A549 (cell line): ENCODE results near the gene OCA2. TPM values are rescaled to one million over a fixed set of nuclear protein-coding genes. Genes with fewer than 3 reads are reported as not detected.

Experiments
- ATAC-seq, 2 experiments: fragments of 200-7000 bp in 1 of 2; fragments of >200 bp in 1 of 2; cut with Nextera tagmentation in 1 of 2; cut with Tn5 transposase in 1 of 2; 3 replicates each; pipeline versions ENCODE4 v1.8.0 to v1.9.1; 2018 to 2020; ENCODE audit warnings: mild to moderate bottlenecking in 1 of 2, moderate library complexity in 1 of 2
- CTCF ChIA-PET: fragments of 300-600 bp; sonication (Branson Sonifier 250); formaldehyde crosslinking; extraction: SDS; loops from one replicate; lab custom pipeline; 2021; ENCODE audit warnings: antibody characterized with exemption, inconsistent platforms; lab: Yijun Ruan, JAX
- POLR2A ChIA-PET: fragments of 350-600 bp; formaldehyde crosslinking; extraction: SDS; loops from one replicate; lab custom pipeline; 2021; ENCODE audit warnings: antibody characterized with exemption, inconsistent platforms; lab: Yijun Ruan, JAX
- DNase-seq, 2 experiments: peaks; one replicate each; pipeline versions ENCODE4 v3.0.0 to v3.0.0-alpha.2; 2011 to 2016; ENCODE audit warnings: low read depth in 1 of 2, low spot score in 1 of 2
- FAIRE-seq: peaks from 2 replicates; lab custom pipeline; 2011; peaks lifted over from hg19 to GRCh38; lab: Jason Lieb, UNC
- H3K27ac ChIP-seq, 2 experiments: fragments of >200 bp; sonication (Bioruptor Twin); formaldehyde crosslinking; 3 replicates each; pipeline ENCODE4 v1.5.1; 2016 to 2017
- H3K4me1 ChIP-seq: fragments of >200 bp; sonication (Bioruptor Twin); formaldehyde crosslinking; 3 replicates; pipeline ENCODE4 v1.6.1; 2016
- H3K4me2 ChIP-seq: fragments of >200 bp; sonication (Bioruptor Twin); formaldehyde crosslinking; 3 replicates; pipeline ENCODE4 v1.6.1; 2016
- H3K4me3 ChIP-seq: fragments of >200 bp; sonication (Bioruptor Twin); formaldehyde crosslinking; 3 replicates; pipeline ENCODE4 v1.5.1; 2016
- H3K9me3 ChIP-seq: fragments of >200 bp; sonication (Bioruptor Twin); formaldehyde crosslinking; 3 replicates; pipeline ENCODE4 v1.6.1; 2016
- CBX8 ChIP-seq: fragments of 200-600 bp; sonication (generic); IDR thresholded peaks from 2 replicates; pipeline ENCODE4 v1.6.1; 2016
- CHD2 ChIP-seq: fragments of 150-350 bp; IDR thresholded peaks from 2 replicates; pipeline ENCODE4 v1.6.1; 2014; ENCODE audit warnings: low read length; ENCODE audit not compliant: partially characterized antibody
- EHF ChIP-seq: fragments of 250-450 bp; sonication (Bioruptor Pico); IDR thresholded peaks from 2 replicates; pipeline ENCODE4 v1.5.0; 2020; ENCODE audit warnings: mild to moderate bottlenecking
- EHMT2 ChIP-seq: fragments of 200-600 bp; sonication (generic); IDR thresholded peaks from 2 replicates; pipeline ENCODE4 v1.6.1; 2016; ENCODE audit warnings: antibody characterized with exemption, low read depth, mild to moderate bottlenecking, moderate library complexity
- ESRRA ChIP-seq: fragments of 150-350 bp; IDR thresholded peaks from 2 replicates; pipeline ENCODE4 v1.6.1; 2014; ENCODE audit warnings: mild to moderate bottlenecking, low read length, borderline replicate concordance
- FOSL2 ChIP-seq, 2 experiments: fragments of 450-650 bp in 1 of 2; fragments of >200 bp in 1 of 2; sonication (Bioruptor Twin) in 1 of 2; formaldehyde crosslinking; IDR thresholded peaks; 2 replicates each; pipeline versions ENCODE4 v1.5.0 to v1.6.1; 2016 to 2020; ENCODE audit warnings: mild to moderate bottlenecking in 1 of 2, moderate library complexity in 1 of 2
- HOXB5 ChIP-seq: fragments of 250-450 bp; sonication (Bioruptor Pico); IDR thresholded peaks from 2 replicates; pipeline ENCODE4 v1.5.0; 2020; ENCODE audit warnings: mild to moderate bottlenecking, moderate library complexity
- KDM1A ChIP-seq: fragments of 200-600 bp; sonication (generic); IDR thresholded peaks from 2 replicates; pipeline ENCODE4 v1.6.1; 2016; ENCODE audit warnings: low read depth, mild to moderate bottlenecking
- MAFK ChIP-seq: fragments of 450-650 bp; IDR thresholded peaks from 2 replicates; pipeline ENCODE4 v1.6.1; 2014; ENCODE audit not compliant: partially characterized antibody
- MYC ChIP-seq: IDR thresholded peaks from 2 replicates; pipeline ENCODE4 v1.6.1; 2012; ENCODE audit warnings: mild to moderate bottlenecking, inconsistent platforms, low read length, improper control_type of control experiment, borderline replicate concordance
- NFE2L2 ChIP-seq: fragments of 150-350 bp; conservative IDR thresholded peaks from 2 replicates; pipeline ENCODE4 v1.6.1; 2014; ENCODE audit warnings: low read length
- NPAS2 ChIP-seq: fragments of 250-450 bp; sonication (Bioruptor Pico); IDR thresholded peaks from 2 replicates; pipeline ENCODE4 v1.8.0; 2022; ENCODE audit warnings: mild to moderate bottlenecking, moderate library complexity, borderline replicate concordance
- PHF8 ChIP-seq: fragments of 200-600 bp; sonication (generic); IDR thresholded peaks from 2 replicates; pipeline ENCODE4 v1.6.1; 2016; ENCODE audit warnings: low read depth, mild to moderate bottlenecking, antibody characterized with exemption, moderate library complexity, borderline replicate concordance
- RCOR1 ChIP-seq: fragments of 150-350 bp; IDR thresholded peaks from 2 replicates; pipeline ENCODE4 v1.6.1; 2014; ENCODE audit warnings: antibody characterized with exemption, low read length, low read depth
- RFX5 ChIP-seq: fragments of 450-650 bp; IDR thresholded peaks from 2 replicates; pipeline ENCODE4 v1.7.1; 2014; ENCODE audit warnings: antibody characterized with exemption, mild to moderate bottlenecking, moderate library complexity
- RNF2 ChIP-seq: fragments of 200-600 bp; sonication (generic); IDR thresholded peaks from 2 replicates; pipeline ENCODE4 v1.6.1; 2016; ENCODE audit warnings: low read depth, mild to moderate bottlenecking, antibody characterized with exemption, moderate library complexity, borderline replicate concordance
- TFCP2L1 ChIP-seq: fragments of 250-450 bp; sonication (Bioruptor Pico); IDR thresholded peaks from 2 replicates; pipeline ENCODE4 v1.5.0; 2021; ENCODE audit warnings: mild to moderate bottlenecking
- TP53 ChIP-seq: fragments of 250-450 bp; sonication (Bioruptor Pico); IDR thresholded peaks from 2 replicates; pipeline ENCODE4 v1.5.0; 2021; ENCODE audit warnings: mild to moderate bottlenecking, moderate library complexity
- ZFP36 ChIP-seq: fragments of 450-650 bp; IDR thresholded peaks from 2 replicates; pipeline ENCODE4 v1.6.1; 2014; ENCODE audit warnings: borderline replicate concordance; ENCODE audit not compliant: partially characterized antibody
- ZSCAN20 ChIP-seq: fragments of 250-450 bp; sonication (Bioruptor Pico); IDR thresholded peaks from 2 replicates; pipeline ENCODE4 v1.8.0; 2022; ENCODE audit warnings: mild to moderate bottlenecking, moderate library complexity
- WGBS: methylation state at CpG from one replicate; pipeline ENCODE4 v1.1.6; 2017; ENCODE audit errors: missing lambda C conversion rate; 5-methylcytosine and 5-hydroxymethylcytosine counted together
- polyA plus RNA-seq, 4 experiments: library from polyadenylated mRNA; depleted of rRNA in 3 of 4; stranded (reverse); fragments of >200 nt; fragmentation: RNase III in 1 of 4; extraction: RNeasy Plus Mini Kit Qiagen cat#74134 plus additional on column Dnase treatment in 1 of 4; gene quantifications; 2 replicates in 3 of 4; 3 replicates in 1 of 4; pipeline ENCODE4 v1.2.3, GENCODE V29; 2011 to 2017
- TF ChIP-seq, protein P1 (sequence below): IDR thresholded peaks from 2 replicates; pipeline ENCODE4 v1.6.1; 2012
- TF ChIP-seq, protein P2 (sequence below): fragments of 450-650 bp; IDR thresholded peaks from 2 replicates; pipeline ENCODE4 v1.6.1; 2014; ENCODE audit warnings: antibody characterized with exemption

The OCA2 gene
- polyA plus RNA-seq, 2 of the 4 experiments (the other 2 are of a cell fraction), result 0.17 to 0.25 TPM

DNA sequence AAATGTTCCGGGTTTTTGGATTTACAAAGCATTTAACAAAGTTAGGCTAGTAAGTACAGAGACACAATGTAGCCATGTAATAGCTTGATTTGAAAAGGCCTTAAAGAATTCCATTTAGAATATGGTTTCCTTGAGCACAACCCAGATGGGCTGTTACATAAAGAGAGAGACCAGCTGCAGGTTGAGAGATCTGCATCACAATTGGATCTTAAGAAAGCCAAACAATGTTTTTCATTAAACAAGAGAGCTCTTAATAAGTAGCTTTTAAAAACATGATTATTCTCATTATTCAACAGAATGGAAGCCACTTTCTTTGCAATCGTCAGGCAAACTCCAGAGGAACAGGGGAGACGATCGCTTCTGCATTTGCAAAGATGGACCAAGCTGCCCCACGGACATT, 300.3 kb downstream of the OCA2 start:
- CTCF ChIA-PET, result interaction anchor here (1.7 kb wide), 1 partner anchor 10 kb away, joined by 4 read pairs; no protein-coding TSS in a partner anchor
- Histone ChIP-seq H3K4me2 (no peak overlapping the region), H3K9me3 (no peaks in the 10 kb centered on the region; the same call in 2 of the 3 replicates), H3K4me3 (no peak overlapping the region), H3K4me1 (no peaks in the 10 kb centered on the region), H3K27ac (no peak overlapping the region)
- DNase-seq (no peak), FAIRE-seq (no peak), ATAC-seq (no peak)
- POLR2A ChIA-PET, result no interaction called here
- TF ChIP-seq TFCP2L1 (no peak), NPAS2 (CRISPR knock-in tag) (no peak), CBX8 (no peak), PHF8 (no peak), KDM1A (no peak), TP53 (CRISPR knock-in tag) (no peak)
- 17% methylated on average over 5 of the region's 5 CpGs for WGBS

DNA sequence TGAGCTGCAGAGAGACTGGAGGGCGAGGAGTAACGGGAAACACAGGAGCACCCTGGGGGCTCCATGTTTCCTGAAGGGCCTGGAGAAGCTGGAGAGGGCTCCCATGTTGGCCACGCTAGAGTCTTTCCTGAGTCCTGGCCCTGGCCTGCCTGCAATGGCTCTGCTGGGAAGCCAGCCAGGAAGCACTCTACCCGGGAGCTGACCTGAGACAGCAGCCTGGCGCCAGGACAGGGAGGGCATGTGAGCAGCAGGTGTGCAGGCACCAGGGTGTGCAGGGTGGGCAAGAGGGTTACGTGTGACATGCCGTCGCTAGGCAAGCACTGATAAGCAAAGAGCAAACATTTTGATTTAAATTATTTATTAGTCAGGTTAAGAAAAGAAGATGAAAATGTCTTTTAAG, 301.4 kb downstream of the OCA2 start:
- no peak for FAIRE-seq
- ChIA-PET CTCF (interaction anchor here (1.7 kb wide), 1 partner anchor 11 kb away, joined by 4 read pairs; no protein-coding TSS in a partner anchor), POLR2A (no interaction called here)
- H3K4me2 ChIP-seq, result no peak overlapping the region
- DNase-seq, result no peak
- no peak overlapping the region for H3K27ac ChIP-seq
- WGBS, result 42% methylated on average over 8 of the region's 8 CpGs
- no peak overlapping the region for H3K4me3 ChIP-seq
- H3K9me3 ChIP-seq, result no peaks in the 10 kb centered on the region; the same call in 2 of the 3 replicates
- no peak for ATAC-seq
- no peaks in the 10 kb centered on the region for H3K4me1 ChIP-seq
- TF ChIP-seq RCOR1, result no peak
- TF ChIP-seq, protein P1, sequence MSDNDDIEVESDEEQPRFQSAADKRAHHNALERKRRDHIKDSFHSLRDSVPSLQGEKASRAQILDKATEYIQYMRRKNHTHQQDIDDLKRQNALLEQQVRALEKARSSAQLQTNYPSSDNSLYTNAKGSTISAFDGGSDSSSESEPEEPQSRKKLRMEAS, result no peak
- no peak for TF ChIP-seq KDM1A
- TF ChIP-seq MAFK, result no peak
- no peak for TF ChIP-seq CHD2
- no peak for TF ChIP-seq NFE2L2
- no peak for TF ChIP-seq HOXB5 (CRISPR knock-in tag)
- TF ChIP-seq EHF, result no peak
- no peak for TF ChIP-seq ZFP36
- TF ChIP-seq, protein P2, sequence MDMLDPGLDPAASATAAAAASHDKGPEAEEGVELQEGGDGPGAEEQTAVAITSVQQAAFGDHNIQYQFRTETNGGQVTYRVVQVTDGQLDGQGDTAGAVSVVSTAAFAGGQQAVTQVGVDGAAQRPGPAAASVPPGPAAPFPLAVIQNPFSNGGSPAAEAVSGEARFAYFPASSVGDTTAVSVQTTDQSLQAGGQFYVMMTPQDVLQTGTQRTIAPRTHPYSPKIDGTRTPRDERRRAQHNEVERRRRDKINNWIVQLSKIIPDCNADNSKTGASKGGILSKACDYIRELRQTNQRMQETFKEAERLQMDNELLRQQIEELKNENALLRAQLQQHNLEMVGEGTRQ, result no peak
- no peak for TF ChIP-seq TFCP2L1
- no peak for TF ChIP-seq EHMT2
- no peak for TF ChIP-seq RNF2
- TF ChIP-seq MYC, result no peak
- TF ChIP-seq ESRRA, result no peak

DNA sequence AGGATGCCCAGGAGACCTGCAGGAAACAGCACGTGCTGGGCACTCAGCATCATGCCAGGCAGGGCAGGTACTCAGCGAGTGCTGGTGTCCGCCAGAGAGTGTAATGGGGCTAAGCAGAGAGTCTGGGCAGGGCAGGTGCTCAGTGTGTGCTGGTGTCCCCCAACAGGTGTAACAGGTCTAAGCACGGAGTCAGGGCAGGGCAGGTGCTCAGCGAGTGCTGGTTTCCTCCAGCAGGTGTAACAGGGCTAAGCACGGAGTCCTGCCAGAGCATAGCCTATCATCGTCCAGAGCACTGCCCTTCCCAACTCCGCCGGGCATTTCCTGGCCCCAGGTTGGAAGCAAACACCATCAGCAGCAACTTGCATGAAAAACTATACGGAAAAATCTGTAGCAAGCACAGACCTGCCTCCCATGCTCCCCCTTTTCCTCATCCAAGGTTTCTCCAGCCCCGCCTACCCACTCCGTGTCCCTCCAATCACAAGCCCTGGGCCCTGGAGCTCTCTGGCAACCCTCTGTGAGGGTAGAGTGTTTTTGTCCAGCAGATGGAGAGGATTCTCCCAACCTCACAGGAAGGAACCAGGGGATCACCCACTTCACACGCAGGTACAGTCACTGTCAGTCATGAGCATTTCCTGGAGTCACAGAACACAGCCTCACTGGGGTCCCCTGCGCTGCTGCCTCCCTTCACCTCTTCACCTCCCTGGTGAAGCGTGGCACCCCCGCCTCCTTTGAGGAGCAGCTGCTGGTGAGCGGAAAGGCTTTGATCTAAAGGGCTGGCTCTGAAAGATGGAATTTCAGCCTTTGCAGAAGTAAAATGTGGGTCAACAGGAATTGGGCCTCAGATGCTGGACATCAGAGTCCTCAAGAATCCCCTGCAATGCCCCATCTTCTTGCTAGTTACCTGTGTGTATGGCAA, 302.5 kb downstream of the OCA2 start:
- Histone ChIP-seq H3K4me1 (no peaks in the 10 kb centered on the region), H3K4me3 (no peak overlapping the region), H3K4me2 (no peak overlapping the region), H3K9me3 (no peaks in the 10 kb centered on the region), H3K27ac (no peak overlapping the region)
- ATAC-seq (no peak), DNase-seq (no peak), FAIRE-seq (no peak)
- TF ChIP-seq, protein P2, result no peak
- TF ChIP-seq FOSL2 (IDR thresholded peaks at IDR 0.05) (no peak), FOSL2 (CRISPR knock-in tag; IDR thresholded peaks at IDR 0.05) (no peak), ZSCAN20 (CRISPR knock-in tag) (no peak), RFX5 (no peak)
- ChIA-PET CTCF (no interaction called here), POLR2A (no interaction called here)
- WGBS, result 23% methylated on average over 17 of the region's 17 CpGs
